RWPE2 (cell line): ENCODE data around the gene CHST7.

Source experiments
- ATAC-seq: fragments of 200-7000 bp; cut with Tn5 transposase; 3 replicates; pipeline ENCODE4 v1.9.1; 2021; ENCODE audit warnings: low read depth
- DNase-seq: peaks from one replicate; pipeline ENCODE4 v3.0.0-alpha.2; 2020; ENCODE audit warnings: low spot score
- H3K27ac ChIP-seq: fragments of 450-650 bp; 2 replicates; pipeline ENCODE4 v1.5.1; 2017; ENCODE audit warnings: mild to moderate bottlenecking; ENCODE audit not compliant: poor library complexity, severe bottlenecking
- H3K27me3 ChIP-seq: fragments of 250-450 bp; sonication (Bioruptor Pico); 2 replicates; pipeline ENCODE4 v1.5.1; 2021; ENCODE audit warnings: mild to moderate bottlenecking, moderate library complexity; ENCODE audit not compliant: insufficient read depth, poor library complexity, severe bottlenecking
- H3K36me3 ChIP-seq: fragments of 250-450 bp; sonication (Bioruptor Pico); 2 replicates; pipeline ENCODE4 v1.5.1; 2020; ENCODE audit warnings: low read depth, mild to moderate bottlenecking, moderate library complexity
- H3K4me1 ChIP-seq: fragments of 250-450 bp; sonication (Bioruptor Pico); 2 replicates; pipeline ENCODE4 v1.5.1; 2021; ENCODE audit warnings: mild to moderate bottlenecking, moderate library complexity; ENCODE audit not compliant: insufficient read depth, poor library complexity, severe bottlenecking
- H3K4me3 ChIP-seq: fragments of 250-450 bp; sonication (Bioruptor Pico); 2 replicates; pipeline ENCODE4 v1.5.1; 2021; ENCODE audit warnings: mild to moderate bottlenecking, moderate library complexity; ENCODE audit not compliant: severe bottlenecking
- H3K9me3 ChIP-seq: fragments of 250-450 bp; sonication (Bioruptor Pico); 2 replicates; pipeline ENCODE4 v1.5.1; 2021; ENCODE audit warnings: mild to moderate bottlenecking, moderate library complexity; ENCODE audit not compliant: severe bottlenecking
- TF ChIP-seq, protein P1 (sequence below): fragments of 450-650 bp; IDR thresholded peaks from one replicate; pipeline ENCODE4 v1.5.1; 2017; ENCODE audit warnings: mild to moderate bottlenecking, moderate library complexity; ENCODE audit not compliant: poor library complexity, severe bottlenecking

The CHST7 gene

GRCh38 chrX:46607916-46608315 lies 34.4 kb downstream of the CHST7 start:
- no peaks in the 10 kb centered on the region for H3K9me3 ChIP-seq
- H3K36me3 ChIP-seq: no peaks in the 10 kb centered on the region
- no peaks in the 10 kb centered on the region for H3K27me3 ChIP-seq
- TF ChIP-seq, protein P1, sequence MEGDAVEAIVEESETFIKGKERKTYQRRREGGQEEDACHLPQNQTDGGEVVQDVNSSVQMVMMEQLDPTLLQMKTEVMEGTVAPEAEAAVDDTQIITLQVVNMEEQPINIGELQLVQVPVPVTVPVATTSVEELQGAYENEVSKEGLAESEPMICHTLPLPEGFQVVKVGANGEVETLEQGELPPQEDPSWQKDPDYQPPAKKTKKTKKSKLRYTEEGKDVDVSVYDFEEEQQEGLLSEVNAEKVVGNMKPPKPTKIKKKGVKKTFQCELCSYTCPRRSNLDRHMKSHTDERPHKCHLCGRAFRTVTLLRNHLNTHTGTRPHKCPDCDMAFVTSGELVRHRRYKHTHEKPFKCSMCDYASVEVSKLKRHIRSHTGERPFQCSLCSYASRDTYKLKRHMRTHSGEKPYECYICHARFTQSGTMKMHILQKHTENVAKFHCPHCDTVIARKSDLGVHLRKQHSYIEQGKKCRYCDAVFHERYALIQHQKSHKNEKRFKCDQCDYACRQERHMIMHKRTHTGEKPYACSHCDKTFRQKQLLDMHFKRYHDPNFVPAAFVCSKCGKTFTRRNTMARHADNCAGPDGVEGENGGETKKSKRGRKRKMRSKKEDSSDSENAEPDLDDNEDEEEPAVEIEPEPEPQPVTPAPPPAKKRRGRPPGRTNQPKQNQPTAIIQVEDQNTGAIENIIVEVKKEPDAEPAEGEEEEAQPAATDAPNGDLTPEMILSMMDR: no peak
- H3K4me1 ChIP-seq: no peaks in the 10 kb centered on the region
- ATAC-seq (no peak), DNase-seq (no peak)
- no peak overlapping the region for H3K27ac ChIP-seq
- no peak overlapping the region for H3K4me3 ChIP-seq

DNA sequence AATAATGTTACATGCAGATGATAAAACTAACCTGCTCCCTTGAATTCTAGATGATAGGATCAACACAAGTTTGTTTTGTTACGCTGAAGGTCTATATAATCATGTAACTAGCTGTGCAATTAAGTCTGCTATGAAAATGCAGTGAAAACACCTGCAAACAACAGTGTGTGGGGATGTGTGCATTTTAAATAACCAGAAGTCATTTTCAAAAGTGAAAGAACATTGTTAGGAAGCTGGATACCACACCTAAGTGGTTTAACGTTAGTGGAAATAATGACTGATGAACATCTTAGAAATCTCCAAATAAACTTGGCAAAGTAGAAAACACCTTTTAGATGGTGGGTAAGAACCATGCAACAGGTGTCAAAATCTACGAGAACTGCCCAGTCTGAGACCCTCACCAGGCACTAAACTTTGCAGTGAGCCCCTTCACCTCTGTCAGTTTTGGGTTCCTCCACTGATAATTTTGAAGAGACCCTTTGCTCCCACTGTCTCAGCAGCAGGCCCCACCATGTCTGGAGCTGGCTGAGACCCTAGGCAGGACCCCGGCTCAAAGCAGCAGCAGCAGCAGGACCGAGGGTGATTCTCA lies 36.6 kb downstream of the CHST7 start:
- TF ChIP-seq, protein P1: no peak
- H3K27ac ChIP-seq: no peak overlapping the region
- DNase-seq (no peak), ATAC-seq (no peak)
- no peaks in the 10 kb centered on the region for H3K9me3 ChIP-seq
- H3K27me3 ChIP-seq: no peaks in the 10 kb centered on the region
- no peaks in the 10 kb centered on the region for H3K36me3 ChIP-seq
- H3K4me1 ChIP-seq: no peaks in the 10 kb centered on the region
- no peak overlapping the region for H3K4me3 ChIP-seq

- H3K27me3 ChIP-seq: no peaks in the 10 kb centered on the region
- no peak overlapping the region for H3K27ac ChIP-seq
- H3K36me3 ChIP-seq: no peaks in the 10 kb centered on the region
- ATAC-seq: no peak
- no peaks in the 10 kb centered on the region for H3K4me1 ChIP-seq
- no peak for DNase-seq
- TF ChIP-seq, protein P1: no peak
- no peaks in the 10 kb centered on the region for H3K9me3 ChIP-seq
- H3K4me3 ChIP-seq: no peak overlapping the region
These were observed 38.2 kb downstream of the CHST7 start for GRCh38 chrX:46611658-46612362.

DNA sequence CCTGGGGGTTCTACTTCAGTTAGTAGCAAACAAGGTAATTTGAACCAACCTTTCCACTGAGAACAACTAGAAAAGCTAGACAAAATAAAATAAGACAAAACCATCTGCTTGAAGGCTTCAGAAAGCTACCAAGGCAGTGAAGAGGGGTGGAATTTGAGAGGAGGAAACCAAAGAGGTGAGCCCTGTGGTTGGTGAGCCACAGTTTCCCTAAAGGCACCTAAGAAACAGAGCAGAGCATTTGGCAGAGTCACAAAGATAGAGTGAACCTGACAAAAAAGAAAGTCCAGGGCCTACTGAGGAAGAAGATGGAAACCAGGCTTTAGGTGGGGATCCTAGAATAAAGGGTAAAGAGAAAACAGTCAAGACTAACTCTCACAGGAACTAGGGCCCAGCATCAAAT lies 44.3 kb downstream of the CHST7 start:
- no peak overlapping the region for H3K4me3 ChIP-seq
- DNase-seq (no peak), ATAC-seq (no peak)
- H3K36me3 ChIP-seq: peaks cover 12% of the 10 kb centered on the region
- TF ChIP-seq, protein P1: no peak
- H3K27me3 ChIP-seq: no peaks in the 10 kb centered on the region
- no peak overlapping the region for H3K27ac ChIP-seq
- no peaks in the 10 kb centered on the region for H3K9me3 ChIP-seq
- no peaks in the 10 kb centered on the region for H3K4me1 ChIP-seq

- Histone ChIP-seq H3K36me3 (peaks cover 12% of the 10 kb centered on the region), H3K27ac (no peak overlapping the region), H3K4me1 (no peaks in the 10 kb centered on the region), H3K9me3 (no peaks in the 10 kb centered on the region), H3K4me3 (no peak overlapping the region), H3K27me3 (no peaks in the 10 kb centered on the region)
- ATAC-seq: no peak
- TF ChIP-seq, protein P1: no peak
- no peak for DNase-seq
These were observed 45.4 kb downstream of the CHST7 start for GRCh38 chrX:46618947-46619346.
